Epithelial cell of esophagus (primary cell): ENCODE data around the gene GCFC2.
A peak's percentile ranks its signal among the peaks of the same experiment; 100 is the strongest.
"Not testable (repeated sequence)": the region's sequence is repeated elsewhere in the genome, so short reads cannot be mapped to it uniquely, and the experiment has no call there.

Experiments used
- DNase-seq: peaks from one replicate; pipeline ENCODE4 v3.0.0; 2010; ENCODE audit warnings: low read depth
- H3K4me3 ChIP-seq: 2 replicates; pipeline ENCODE4 v1.5.1; 2011; ENCODE audit warnings: mild to moderate bottlenecking, low read length, control low read depth
- CTCF ChIP-seq: IDR thresholded peaks from 2 replicates; pipeline ENCODE4 v1.5.1; 2011; ENCODE audit warnings: low read depth, mild to moderate bottlenecking, low read length, control low read depth, inconsistent platforms; ENCODE audit not compliant: insufficient read depth; ENCODE audit errors: missing control alignments

Gene GCFC2

GRCh38 chr2:75709297-75709696 lies 1.4 kb downstream of the GCFC2 start:
- peak overlapping the region; percentile 86 for H3K4me3 ChIP-seq
- DNase-seq = no peak
- TF ChIP-seq CTCF = no peak

- DNase-seq = no peak
- no peak overlapping the region for H3K4me3 ChIP-seq
- no peak for TF ChIP-seq CTCF
Measured at GRCh38 chr2:75707901-75708300, 2.8 kb downstream of the GCFC2 start.

GRCh38 chr2:75705921-75706320 lies 4.8 kb downstream of the GCFC2 start:
- DNase-seq = peak; percentile 54
- H3K4me3 ChIP-seq = no peak overlapping the region
- TF ChIP-seq CTCF = no peak

- DNase-seq = no peak
- TF ChIP-seq CTCF = no peak
- no peak overlapping the region for H3K4me3 ChIP-seq
Measured at GRCh38 chr2:75703589-75704287, 7.0 kb downstream of the GCFC2 start.

GRCh38 chr2:75702593-75702992 lies 8.1 kb downstream of the GCFC2 start:
- no peak for TF ChIP-seq CTCF
- H3K4me3 ChIP-seq = no peak overlapping the region
- no peak for DNase-seq

GRCh38 chr2:75698918-75699317 lies 11.8 kb downstream of the GCFC2 start:
- DNase-seq = no peak
- no peak overlapping the region for H3K4me3 ChIP-seq
- no peak for TF ChIP-seq CTCF

- no peak overlapping the region for H3K4me3 ChIP-seq
- no peak for DNase-seq
- no peak for TF ChIP-seq CTCF
Measured at GRCh38 chr2:75688196-75688595, 22.5 kb downstream of the GCFC2 start.

- not testable (repeated sequence) for H3K4me3 ChIP-seq, DNase-seq
Measured at GRCh38 chr2:75683430-75683829, 27.3 kb downstream of the GCFC2 start.
